ENCODE results near the gene SCARB1. TPM values are rescaled to one million over a fixed set of nuclear protein-coding genes. Genes with fewer than 3 reads are reported as not detected.
A peak's percentile ranks its signal among the peaks of the same experiment; 100 is the strongest.

SCARB1 gene
- total and polyA plus RNA-seq, 2 of the 13 experiments (the other 11 are each of a cell fraction or from before 2014, with no cell fraction given) = 63.4 to 160 TPM

GRCh38 chr12:124829008-124829707, 34.5 kb downstream of the SCARB1 start (continued):
- no peak for TF ChIP-seq ZHX1 (CRISPR knock-in tag; IDR thresholded peaks at IDR 0.05; ENCODE audit: low read depth)
- TF ChIP-seq ZNF761 (CRISPR knock-in tag; conservative IDR thresholded peaks at IDR 0.05) = peak; percentile 35; the same call in 1 of the 2 replicates
- TF ChIP-seq, protein P1, sequence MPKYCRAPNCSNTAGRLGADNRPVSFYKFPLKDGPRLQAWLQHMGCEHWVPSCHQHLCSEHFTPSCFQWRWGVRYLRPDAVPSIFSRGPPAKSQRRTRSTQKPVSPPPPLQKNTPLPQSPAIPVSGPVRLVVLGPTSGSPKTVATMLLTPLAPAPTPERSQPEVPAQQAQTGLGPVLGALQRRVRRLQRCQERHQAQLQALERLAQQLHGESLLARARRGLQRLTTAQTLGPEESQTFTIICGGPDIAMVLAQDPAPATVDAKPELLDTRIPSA (CRISPR knock-in tag; IDR thresholded peaks at IDR 0.05; ENCODE audit: borderline replicate concordance) = no peak; the same call in 1 of the 2 replicates
- TF ChIP-seq ZNF292 (CRISPR knock-in tag; IDR thresholded peaks at IDR 0.05; ENCODE audit: borderline replicate concordance, low read depth) = peak; percentile 73; the same call in 1 of the 2 replicates
- no peak for TF ChIP-seq TBX3 (IDR thresholded peaks at IDR 0.05; ENCODE audit: borderline replicate concordance)
- peak; percentile 21; the same call in 1 of the 2 replicates for TF ChIP-seq FOXK1 (CRISPR knock-in tag; IDR thresholded peaks at IDR 0.05; ENCODE audit: borderline replicate concordance, low read depth)
- TF ChIP-seq ZFP1 (CRISPR knock-in tag; IDR thresholded peaks at IDR 0.05) = peak; percentile 57; the same call in 1 of the 2 replicates
- no peak for TF ChIP-seq DBP (CRISPR knock-in tag; IDR thresholded peaks at IDR 0.05; ENCODE audit: not compliant biosample characterization)
- TF ChIP-seq ZNF235 (CRISPR knock-in tag; IDR thresholded peaks at IDR 0.05; ENCODE audit: borderline replicate concordance) = no peak
- TF ChIP-seq IRF1 (CRISPR knock-in tag; IDR thresholded peaks at IDR 0.05; ENCODE audit: low read depth) = no peak
- TF ChIP-seq, protein P2, sequence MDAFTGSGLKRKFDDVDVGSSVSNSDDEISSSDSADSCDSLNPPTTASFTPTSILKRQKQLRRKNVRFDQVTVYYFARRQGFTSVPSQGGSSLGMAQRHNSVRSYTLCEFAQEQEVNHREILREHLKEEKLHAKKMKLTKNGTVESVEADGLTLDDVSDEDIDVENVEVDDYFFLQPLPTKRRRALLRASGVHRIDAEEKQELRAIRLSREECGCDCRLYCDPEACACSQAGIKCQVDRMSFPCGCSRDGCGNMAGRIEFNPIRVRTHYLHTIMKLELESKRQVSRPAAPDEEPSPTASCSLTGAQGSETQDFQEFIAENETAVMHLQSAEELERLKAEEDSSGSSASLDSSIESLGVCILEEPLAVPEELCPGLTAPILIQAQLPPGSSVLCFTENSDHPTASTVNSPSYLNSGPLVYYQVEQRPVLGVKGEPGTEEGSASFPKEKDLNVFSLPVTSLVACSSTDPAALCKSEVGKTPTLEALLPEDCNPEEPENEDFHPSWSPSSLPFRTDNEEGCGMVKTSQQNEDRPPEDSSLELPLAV (CRISPR knock-in tag; conservative IDR thresholded peaks at IDR 0.05; ENCODE audit: low read depth) = no peak
- TF ChIP-seq ZMYM2 (CRISPR knock-in tag; IDR thresholded peaks at IDR 0.05) = peak; percentile 99
- TF ChIP-seq, protein P3, sequence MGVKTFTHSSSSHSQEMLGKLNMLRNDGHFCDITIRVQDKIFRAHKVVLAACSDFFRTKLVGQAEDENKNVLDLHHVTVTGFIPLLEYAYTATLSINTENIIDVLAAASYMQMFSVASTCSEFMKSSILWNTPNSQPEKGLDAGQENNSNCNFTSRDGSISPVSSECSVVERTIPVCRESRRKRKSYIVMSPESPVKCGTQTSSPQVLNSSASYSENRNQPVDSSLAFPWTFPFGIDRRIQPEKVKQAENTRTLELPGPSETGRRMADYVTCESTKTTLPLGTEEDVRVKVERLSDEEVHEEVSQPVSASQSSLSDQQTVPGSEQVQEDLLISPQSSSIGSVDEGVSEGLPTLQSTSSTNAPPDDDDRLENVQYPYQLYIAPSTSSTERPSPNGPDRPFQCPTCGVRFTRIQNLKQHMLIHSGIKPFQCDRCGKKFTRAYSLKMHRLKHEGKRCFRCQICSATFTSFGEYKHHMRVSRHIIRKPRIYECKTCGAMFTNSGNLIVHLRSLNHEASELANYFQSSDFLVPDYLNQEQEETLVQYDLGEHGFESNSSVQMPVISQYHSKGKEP (CRISPR knock-in tag; IDR thresholded peaks at IDR 0.05) = no peak
- no peak; the same call in 1 of the 2 replicates for TF ChIP-seq GMEB1 (CRISPR knock-in tag; IDR thresholded peaks at IDR 0.05; ENCODE audit: borderline replicate concordance)
